Limb (tissue), 2 donors: ENCODE results near the gene PTTG1.

Source experiments
- DNase-seq, 2 donors: peaks; one replicate each; pipeline ENCODE4 v3.0.0-alpha.2; 2016; ENCODE audit errors: extremely low spot score in 2 of 2

PTTG1 gene

GRCh38 chr5:160472482-160472881, 50.8 kb downstream of the PTTG1 start:
- no peak for DNase-seq

- no peak for DNase-seq
Measured at GRCh38 chr5:160473681-160474080, 52.0 kb downstream of the PTTG1 start.

- no peak for DNase-seq
Measured at GRCh38 chr5:160474084-160474483, 52.4 kb downstream of the PTTG1 start.

GRCh38 chr5:160475864-160476438, 54.3 kb downstream of the PTTG1 start:
- DNase-seq: no peak

GRCh38 chr5:160477266-160477970, 55.8 kb downstream of the PTTG1 start:
- DNase-seq: no peak

GRCh38 chr5:160478163-160478562, 56.5 kb downstream of the PTTG1 start:
- DNase-seq: no peak
